ENCODE results near the gene HOXA9. TPM values are rescaled to one million over a fixed set of nuclear protein-coding genes. Genes with fewer than 3 reads are reported as not detected.

Gene HOXA9
- total RNA-seq, 2 experiments from 2014 or later: not detected

DNA sequence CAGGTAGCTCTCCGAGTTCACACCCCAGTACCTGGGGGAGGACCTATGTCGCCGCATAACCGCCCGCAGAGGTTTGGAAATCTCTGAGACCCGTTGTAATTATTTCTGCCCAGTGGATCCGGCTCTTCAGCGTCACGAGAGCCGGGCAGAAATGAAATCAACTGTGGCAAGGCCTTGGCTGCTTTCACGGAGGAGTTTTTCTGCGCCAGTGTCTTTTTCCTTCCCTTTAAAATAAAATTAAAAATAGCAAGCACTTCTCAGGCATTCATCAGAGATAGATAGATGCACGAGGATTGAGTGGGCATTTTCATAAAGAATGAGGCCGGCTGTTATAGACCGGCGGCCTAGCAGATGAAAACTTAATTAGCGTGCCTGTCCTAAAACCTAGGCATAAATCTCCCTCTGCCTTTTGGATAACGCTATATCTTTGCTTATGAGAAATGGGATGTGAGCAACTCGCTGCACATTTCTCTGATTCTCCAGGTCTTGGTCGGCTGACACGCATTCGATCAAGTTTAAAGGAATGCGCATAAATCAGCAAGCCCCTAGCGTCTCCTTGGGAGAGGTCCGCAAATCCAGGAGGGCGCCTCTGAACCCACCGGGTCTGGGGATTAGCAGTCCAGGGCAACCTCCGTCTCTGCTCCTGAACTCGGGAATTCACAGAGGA, 28.1 kb upstream of the HOXA9 start:
- H3K4me2 ChIP-seq (ENCODE audit: low read length): peak overlapping the region; percentile 43; the same call in 1 of the 2 replicates
- CTCF ChIA-PET (ENCODE audit: unreplicated experiment): no interaction called here
- intact Hi-C loops (cut with micrococcal nuclease; ENCODE audit: unreplicated experiment): loop anchor here (10.0 kb wide), 2 partner anchors 471 to 831 kb away; partner anchors contain the start of gene HIBADH

DNA sequence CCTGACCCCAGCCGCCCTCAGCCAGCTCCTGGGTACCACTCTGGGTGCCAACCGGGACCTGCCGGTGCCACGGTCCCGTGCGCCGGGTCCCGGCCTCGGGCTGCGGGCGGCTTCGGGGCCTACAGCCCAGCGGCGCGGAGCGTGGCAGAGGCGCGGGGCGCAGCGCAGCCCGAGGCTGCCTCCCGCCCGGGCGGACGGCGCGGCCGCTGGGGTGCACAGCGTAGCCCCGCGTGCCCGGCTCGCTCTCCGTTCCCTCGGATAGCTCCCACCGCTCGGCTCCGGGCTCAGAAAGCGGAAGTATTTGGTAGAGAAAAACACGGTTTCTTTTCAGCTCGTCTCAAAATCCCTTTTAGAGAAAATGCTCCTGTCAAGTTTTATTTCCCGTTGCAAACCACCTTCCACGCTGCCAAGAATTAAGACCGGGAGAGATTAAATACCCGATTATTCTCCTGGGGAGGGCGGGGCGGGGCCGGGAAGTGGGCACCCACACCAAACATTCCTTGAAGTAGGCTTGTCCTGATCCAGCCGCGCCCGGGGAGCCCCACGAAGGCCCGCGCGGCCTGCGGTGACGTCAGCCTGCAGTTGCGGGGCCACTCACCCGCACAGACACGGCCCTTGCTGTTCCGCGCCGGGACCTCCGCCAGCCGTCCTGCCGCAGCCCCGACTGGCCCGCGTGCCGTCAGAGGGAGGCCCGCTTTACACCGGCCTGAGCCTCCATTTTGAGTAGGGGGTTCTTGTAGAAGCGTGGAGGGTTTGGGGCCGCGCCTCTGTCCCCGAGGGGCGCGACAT, 27.4 kb upstream of the HOXA9 start:
- Histone ChIP-seq H4K20me1 (ENCODE audit: insufficient read depth, low read length) (no peaks in the 10 kb centered on the region), H3K36me3 (ENCODE audit: insufficient read depth, low read length) (no peaks in the 10 kb centered on the region), H3K9me2 (ENCODE audit: insufficient read depth, low read length) (no peaks in the 10 kb centered on the region), H2AFZ (ENCODE audit: low read length) (no peak overlapping the region), H3K4me1 (ENCODE audit: insufficient read depth, low read length, poor library complexity, severe bottlenecking) (no peaks in the 10 kb centered on the region), H3K4me3 (ENCODE audit: low read depth, low read length, poor library complexity, severe bottlenecking) (no peak overlapping the region), H3K79me2 (ENCODE audit: insufficient read depth, low read depth, low read length) (no peaks in the 10 kb centered on the region), H3K4me2 (ENCODE audit: low read length) (peak overlapping the region; percentile 43; the same call in 1 of the 2 replicates), H3K27ac (ENCODE audit: low read depth, low read length, poor library complexity, severe bottlenecking) (no peak overlapping the region), H3K9me3 (ENCODE audit: low read length) (no peaks in the 10 kb centered on the region)
- CTCF ChIA-PET (ENCODE audit: unreplicated experiment): no interaction called here
- no TSS peak for BruUV-seq (replicated peaks)
- TF ChIP-seq EZH2phosphoT487 (IDR thresholded peaks at IDR 0.05; ENCODE audit: borderline replicate concordance, low read depth, low read length): no peak
- TF ChIP-seq, protein P1, sequence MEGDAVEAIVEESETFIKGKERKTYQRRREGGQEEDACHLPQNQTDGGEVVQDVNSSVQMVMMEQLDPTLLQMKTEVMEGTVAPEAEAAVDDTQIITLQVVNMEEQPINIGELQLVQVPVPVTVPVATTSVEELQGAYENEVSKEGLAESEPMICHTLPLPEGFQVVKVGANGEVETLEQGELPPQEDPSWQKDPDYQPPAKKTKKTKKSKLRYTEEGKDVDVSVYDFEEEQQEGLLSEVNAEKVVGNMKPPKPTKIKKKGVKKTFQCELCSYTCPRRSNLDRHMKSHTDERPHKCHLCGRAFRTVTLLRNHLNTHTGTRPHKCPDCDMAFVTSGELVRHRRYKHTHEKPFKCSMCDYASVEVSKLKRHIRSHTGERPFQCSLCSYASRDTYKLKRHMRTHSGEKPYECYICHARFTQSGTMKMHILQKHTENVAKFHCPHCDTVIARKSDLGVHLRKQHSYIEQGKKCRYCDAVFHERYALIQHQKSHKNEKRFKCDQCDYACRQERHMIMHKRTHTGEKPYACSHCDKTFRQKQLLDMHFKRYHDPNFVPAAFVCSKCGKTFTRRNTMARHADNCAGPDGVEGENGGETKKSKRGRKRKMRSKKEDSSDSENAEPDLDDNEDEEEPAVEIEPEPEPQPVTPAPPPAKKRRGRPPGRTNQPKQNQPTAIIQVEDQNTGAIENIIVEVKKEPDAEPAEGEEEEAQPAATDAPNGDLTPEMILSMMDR (conservative IDR thresholded peaks at IDR 0.05; ENCODE audit: low read length): no peak
- intact Hi-C loops (cut with micrococcal nuclease; ENCODE audit: unreplicated experiment): loop anchor here (10.0 kb wide), 2 partner anchors 472 to 832 kb away; partner anchors contain the start of gene HIBADH
- POLR2A ChIA-PET: interaction anchor here (0.5 kb wide), 1 partner anchor 32 kb away, joined by 3 read pairs; no protein-coding TSS in a partner anchor
- no peak for DNase-seq (ENCODE audit: low spot score)

More for the DNA sequence above, 28.1 kb upstream of the HOXA9 start:
- Histone ChIP-seq H2AFZ (ENCODE audit: low read length) (no peak overlapping the region), H3K4me1 (ENCODE audit: insufficient read depth, low read length, poor library complexity, severe bottlenecking) (no peaks in the 10 kb centered on the region), H4K20me1 (ENCODE audit: insufficient read depth, low read length) (no peaks in the 10 kb centered on the region), H3K9me3 (ENCODE audit: low read length) (no peaks in the 10 kb centered on the region), H3K4me3 (ENCODE audit: low read depth, low read length, poor library complexity, severe bottlenecking) (no peak overlapping the region), H3K36me3 (ENCODE audit: insufficient read depth, low read length) (no peaks in the 10 kb centered on the region), H3K27ac (ENCODE audit: low read depth, low read length, poor library complexity, severe bottlenecking) (no peak overlapping the region), H3K79me2 (ENCODE audit: insufficient read depth, low read depth, low read length) (no peaks in the 10 kb centered on the region), H3K9me2 (ENCODE audit: insufficient read depth, low read length) (no peaks in the 10 kb centered on the region)
- no TSS peak for BruUV-seq (replicated peaks)
- no peak for DNase-seq (ENCODE audit: low spot score)
- POLR2A ChIA-PET: interaction anchor here (0.5 kb wide), 1 partner anchor 33 kb away, joined by 3 read pairs; no protein-coding TSS in a partner anchor
- TF ChIP-seq EZH2phosphoT487 (IDR thresholded peaks at IDR 0.05; ENCODE audit: borderline replicate concordance, low read depth, low read length): no peak
- TF ChIP-seq, protein P1 (conservative IDR thresholded peaks at IDR 0.05; ENCODE audit: low read length): no peak

All from OCI-LY7 (cell line).